B cell (primary cell): Measurements from ENCODE around the gene HDGFL1. TPM values are rescaled to one million over a fixed set of nuclear protein-coding genes. Genes with fewer than 3 reads are reported as not detected.

Experiments used
- ATAC-seq: fragments of 200-7000 bp; cut with Tn5 transposase; one replicate; pipeline ENCODE4 v1.10.0; 2021; ENCODE audit warnings: low read depth, mild to moderate bottlenecking, moderate number of reproducible peaks, moderate library complexity
- CTCF ChIA-PET: fragments of 350-600 bp; sonication (Branson Sonifier 250); formaldehyde crosslinking; loops from one replicate; lab custom pipeline; 2021; ENCODE audit warnings: antibody characterized with exemption, inconsistent platforms; lab: Charles Lee
- POLR2A ChIA-PET: fragments of 350-600 bp; sonication (Branson Sonifier 250); formaldehyde crosslinking; loops from one replicate; lab custom pipeline; 2021; ENCODE audit warnings: antibody characterized with exemption; lab: Charles Lee
- DNase-seq: peaks from one replicate; pipeline ENCODE4 v3.0.0; 2013
- H2AFZ ChIP-seq: 2 replicates; pipeline ENCODE4 v1.6.1; 2012; ENCODE audit warnings: mild to moderate bottlenecking, low read depth, low read length; ENCODE audit not compliant: insufficient read depth, poor library complexity, severe bottlenecking
- H3K27ac ChIP-seq, 2 donors: 1 replicate in 1 of 2; 2 replicates in 1 of 2; pipeline ENCODE4 v1.5.1; 2012 to 2013; ENCODE audit warnings: low read length in 2 of 2, mild to moderate bottlenecking in 2 of 2, moderate library complexity in 1 of 2
- H3K27me3 ChIP-seq, 4 experiments: fragments of 200-600 bp in 1 of 4; sonication (generic) in 1 of 4; replicated peaks in 1 of 4; 1 replicate in 2 of 4; 2 replicates in 2 of 4; pipeline versions ENCODE4 v1.6.1 to v1.7.0; 2013 to 2016; ENCODE audit warnings: low read length in 3 of 4, mild to moderate bottlenecking in 2 of 4, mixed read lengths in 1 of 4, moderate library complexity in 1 of 4; ENCODE audit not compliant: insufficient read depth in 4 of 4, control insufficient read depth in 3 of 4; ENCODE audit errors: control extremely low read depth in 1 of 4
- H3K36me3 ChIP-seq, 2 experiments: replicated peaks in 1 of 2; 1 replicate in 1 of 2; 2 replicates in 1 of 2; pipeline versions ENCODE4 v1.6.1 to v1.7.1; 2013; ENCODE audit warnings: low read length in 1 of 2; ENCODE audit not compliant: insufficient read depth in 2 of 2, control insufficient read depth in 1 of 2; ENCODE audit errors: control extremely low read depth in 1 of 2, extremely low read depth in 1 of 2
- H3K4me1 ChIP-seq, 2 donors: fragments of 200-600 bp in 1 of 2; sonication (generic) in 1 of 2; 1 replicate in 1 of 2; 2 replicates in 1 of 2; pipeline versions ENCODE4 v1.5.1 to v1.6.1; 2013 to 2017; ENCODE audit warnings: low read length in 2 of 2; ENCODE audit not compliant: control insufficient read depth in 2 of 2, insufficient read depth in 2 of 2
- H3K4me2 ChIP-seq: replicated peaks from 2 replicates; pipeline ENCODE3; 2012; ENCODE audit warnings: mild to moderate bottlenecking, low read depth, low read length; ENCODE audit not compliant: poor library complexity, severe bottlenecking
- H3K4me3 ChIP-seq, 5 experiments: fragments of 200-600 bp in 1 of 5; sonication (generic) in 1 of 5; 1 replicate in 3 of 5; 2 replicates in 2 of 5; pipeline versions ENCODE4 v1.5.1 to v1.7.0; 2011 to 2016; ENCODE audit warnings: low read length in 4 of 5, mild to moderate bottlenecking in 4 of 5, low read depth in 2 of 5, control low read depth in 1 of 5, moderate library complexity in 1 of 5; ENCODE audit not compliant: insufficient read depth in 1 of 5; ENCODE audit errors: control extremely low read depth in 1 of 5, extremely low read depth in 1 of 5
- H3K79me2 ChIP-seq: fragments of 200-600 bp; sonication (generic); one replicate; pipeline ENCODE4 v1.6.0; 2016; ENCODE audit warnings: low read length; ENCODE audit not compliant: control insufficient read depth, insufficient read depth
- H3K9ac ChIP-seq: fragments of 200-600 bp; sonication (generic); 2 replicates; pipeline ENCODE4 v1.6.1; 2017; ENCODE audit warnings: mild to moderate bottlenecking, low read length, moderate library complexity
- H3K9me3 ChIP-seq, 3 donors: one replicate each; pipeline versions ENCODE4 v1.6.1 to v1.7.1; 2013; ENCODE audit warnings: low read length in 2 of 3; ENCODE audit not compliant: control insufficient read depth in 2 of 3, insufficient read depth in 1 of 3; ENCODE audit errors: control extremely low read depth in 1 of 3
- H4K20me1 ChIP-seq: 2 replicates; pipeline ENCODE4 v1.6.0; 2012; ENCODE audit warnings: mild to moderate bottlenecking, low read length; ENCODE audit not compliant: insufficient read depth, control insufficient read depth, poor library complexity, severe bottlenecking
- H3K27ac Mint-ChIP-seq: one replicate; pipeline ENCODE4 v1.8.0; 2021; ENCODE audit warnings: mixed read lengths
- H3K27me3 Mint-ChIP-seq: one replicate; pipeline ENCODE4 v1.8.0; 2021; ENCODE audit warnings: mixed read lengths
- H3K4me1 Mint-ChIP-seq: one replicate; pipeline ENCODE4 v1.8.0; 2021; ENCODE audit warnings: mixed read lengths
- H3K4me3 Mint-ChIP-seq: one replicate; pipeline ENCODE4 v1.8.0; 2021; ENCODE audit warnings: mixed read lengths
- H3K9me3 Mint-ChIP-seq: one replicate; pipeline ENCODE4 v1.8.0; 2022; ENCODE audit warnings: mixed read lengths; ENCODE audit not compliant: insufficient read depth
- CTCF ChIP-seq: fragments of 200-600 bp; IDR thresholded peaks from one replicate; pipeline ENCODE4 v1.8.0; 2022; ENCODE audit warnings: antibody characterized with exemption, mild to moderate bottlenecking
- EZH2 ChIP-seq: IDR thresholded peaks from 2 replicates; pipeline ENCODE4 v1.6.1; 2012; ENCODE audit warnings: borderline replicate concordance, low read depth, mild to moderate bottlenecking, moderate library complexity, low read length; ENCODE audit not compliant: insufficient read depth, poor library complexity, severe bottlenecking
- WGBS: methylation state at CpG from one replicate; pipeline ENCODE4 v1.1.5; 2013; ENCODE audit warnings: missing lambda C conversion rate; ENCODE audit not compliant: insufficient coverage; 5-methylcytosine and 5-hydroxymethylcytosine counted together
- intact Hi-C: fragments of 100-400 bp; cut with micrococcal nuclease; formaldehyde crosslinking; loops from one replicate; pipeline ENCODE4 v1.10.0; 2022
- polyA plus RNA-seq: library from polyadenylated mRNA; depleted of rRNA; stranded (reverse); fragments of >200 nt; gene quantifications from 2 replicates; pipeline ENCODE4 v1.2.3, GENCODE V29; 2012
- total RNA-seq, 2 donors: library from RNA; stranded (reverse); fragments of 120-200 nt in 1 of 2; gene quantifications; 1 replicate in 1 of 2; 2 replicates in 1 of 2; pipeline versions ENCODE4 v1.2.3 to v1.2.4, GENCODE V29; 2013 to 2022

The HDGFL1 gene
- total and polyA plus RNA-seq, 2 donors (not counting 1 experiment from before 2014, with no cell fraction given), result not detected

GRCh38 chr6:22621028-22621427 lies 51.7 kb downstream of the HDGFL1 start:
- Histone ChIP-seq H3K36me3 (no peaks in the 10 kb centered on the region), H3K27me3 (no peaks in the 10 kb centered on the region), H2AFZ (no peak overlapping the region), H3K9me3 (peaks cover 0 to 5% (median 2%) of the 10 kb centered on the region in 3 donors), H3K9ac (no peak overlapping the region), H3K4me3 (no peak overlapping the region), H3K79me2 (no peaks in the 10 kb centered on the region), H4K20me1 (no peaks in the 10 kb centered on the region), H3K4me2 (no peak overlapping the region), H3K4me1 (no peaks in the 10 kb centered on the region), H3K27ac (no peak overlapping the region)
- intact Hi-C loops, result no loop called here
- WGBS, result no CpG with 5 or more reads among the region's 4 CpGs
- DNase-seq, result no peak
- ATAC-seq, result no peak
- H3K4me3 Mint-ChIP-seq, result no peak overlapping the region
- CTCF ChIA-PET, result no interaction called here
- no peak overlapping the region for H3K27ac Mint-ChIP-seq
- no peaks in the 10 kb centered on the region for H3K4me1 Mint-ChIP-seq
- POLR2A ChIA-PET, result no interaction called here
- TF ChIP-seq CTCF, result no peak
- TF ChIP-seq EZH2, result no peak
- peaks cover 2% of the 10 kb centered on the region for H3K9me3 Mint-ChIP-seq
- no peaks in the 10 kb centered on the region for H3K27me3 Mint-ChIP-seq
